GM23338 (cell line): ENCODE results near the gene SNTG2. TPM values are rescaled to one million over a fixed set of nuclear protein-coding genes. Genes with fewer than 3 reads are reported as not detected.

Experiments
- ATAC-seq: fragments of 200-7000 bp; cut with Tn5 transposase; 3 replicates; pipeline ENCODE4 v1.9.1; 2020
- DNase-seq: peaks from one replicate; pipeline ENCODE4 v3.0.0-alpha.2; 2015; ENCODE audit warnings: low spot score
- H2AFZ ChIP-seq: fragments of 200-600 bp; sonication (generic); 2 replicates; pipeline ENCODE4 v1.8.0; 2016; ENCODE audit warnings: antibody characterized with exemption, mild to moderate bottlenecking, moderate library complexity
- H3F3A ChIP-seq: fragments of 200-600 bp; sonication (generic); replicated peaks from 2 replicates; pipeline ENCODE4 v1.8.0; 2017; ENCODE audit warnings: antibody characterized with exemption, mixed run types, low read depth
- H3K27ac ChIP-seq: fragments of 200-600 bp; sonication (generic); 2 replicates; pipeline ENCODE4 v1.6.1; 2016; ENCODE audit warnings: low read depth
- H3K27me3 ChIP-seq: fragments of 200-600 bp; sonication (generic); 2 replicates; pipeline ENCODE4 v1.8.0; 2016; ENCODE audit warnings: mild to moderate bottlenecking, mixed run types, moderate library complexity; ENCODE audit not compliant: insufficient read depth
- H3K36me3 ChIP-seq: fragments of 200-600 bp; sonication (generic); 2 replicates; pipeline ENCODE4 v1.8.0; 2016; ENCODE audit warnings: mild to moderate bottlenecking; ENCODE audit not compliant: insufficient read depth
- H3K4me1 ChIP-seq: fragments of 200-600 bp; sonication (generic); 2 replicates; pipeline ENCODE4 v1.8.0; 2016; ENCODE audit warnings: mild to moderate bottlenecking, moderate library complexity; ENCODE audit not compliant: insufficient read depth
- H3K4me2 ChIP-seq: fragments of 200-600 bp; sonication (generic); 2 replicates; pipeline ENCODE4 v1.7.1; 2017; ENCODE audit warnings: mixed run types
- H3K4me3 ChIP-seq: fragments of 200-600 bp; sonication (generic); 2 replicates; pipeline ENCODE4 v1.6.1; 2016; ENCODE audit warnings: mixed run types
- H3K79me2 ChIP-seq: fragments of 200-600 bp; sonication (generic); replicated peaks from 2 replicates; pipeline ENCODE4 v1.8.0; 2017; ENCODE audit warnings: mild to moderate bottlenecking; ENCODE audit not compliant: insufficient read depth
- H3K9me2 ChIP-seq: fragments of 200-600 bp; sonication (generic); 2 replicates; pipeline ENCODE4 v1.8.0; 2017; ENCODE audit not compliant: insufficient read depth
- H4K20me1 ChIP-seq: fragments of 200-600 bp; sonication (generic); replicated peaks from 2 replicates; pipeline ENCODE4 v1.8.0; 2017; ENCODE audit warnings: mild to moderate bottlenecking; ENCODE audit not compliant: insufficient read depth
- H3K27ac Mint-ChIP-seq: 2 replicates; pipeline ENCODE4 v1.8.0; 2020; ENCODE audit warnings: inconsistent platforms, mild to moderate bottlenecking, moderate library complexity, mixed read lengths
- H3K27me3 Mint-ChIP-seq: 3 replicates; pipeline ENCODE4 v1.8.0; 2022; ENCODE audit warnings: low read depth, mild to moderate bottlenecking, moderate library complexity, mixed read lengths, inconsistent platforms; ENCODE audit not compliant: insufficient read depth, poor library complexity
- H3K36me3 Mint-ChIP-seq: 3 replicates; pipeline ENCODE4 v1.8.0; 2021; ENCODE audit warnings: low read depth, mild to moderate bottlenecking, inconsistent platforms, moderate library complexity, mixed read lengths
- H3K4me1 Mint-ChIP-seq: 3 replicates; pipeline ENCODE4 v1.8.0; 2020; ENCODE audit warnings: mild to moderate bottlenecking, inconsistent platforms, mixed read lengths
- H3K4me3 Mint-ChIP-seq: 3 replicates; pipeline ENCODE4 v1.8.0; 2021; ENCODE audit warnings: moderate library complexity, mild to moderate bottlenecking, inconsistent platforms, mixed read lengths
- H3K9me3 Mint-ChIP-seq: 3 replicates; pipeline ENCODE4 v1.8.0; 2020; ENCODE audit warnings: moderate library complexity, mild to moderate bottlenecking, inconsistent platforms, mixed read lengths
- EZH2 ChIP-seq: fragments of 200-600 bp; sonication (generic); IDR thresholded peaks from one replicate; pipeline ENCODE4 v1.8.0; 2017; ENCODE audit warnings: antibody characterized with exemption, mild to moderate bottlenecking, low read depth; ENCODE audit not compliant: unreplicated experiment
- EZH2phosphoT487 ChIP-seq: fragments of 200-600 bp; sonication (generic); IDR thresholded peaks from one replicate; pipeline ENCODE4 v1.8.1; 2018; ENCODE audit warnings: antibody characterized with exemption; ENCODE audit not compliant: unreplicated experiment
- JUNB ChIP-seq: IDR thresholded peaks from one replicate; pipeline ENCODE4 v1.6.1; 2016; ENCODE audit warnings: antibody characterized with exemption; ENCODE audit not compliant: unreplicated experiment
- NANOG ChIP-seq: IDR thresholded peaks from 2 replicates; pipeline ENCODE4 v1.6.1; 2016; ENCODE audit warnings: antibody characterized with exemption, borderline replicate concordance
- ZNF114 ChIP-seq: fragments of 250-450 bp; sonication (Bioruptor Pico); IDR thresholded peaks from 2 replicates; pipeline ENCODE4 v1.5.0; 2020; ENCODE audit warnings: mild to moderate bottlenecking, moderate library complexity
- ZNF331 ChIP-seq: fragments of 250-450 bp; sonication (Bioruptor Pico); IDR thresholded peaks from 2 replicates; pipeline ENCODE4 v1.5.0; 2020; ENCODE audit warnings: low read depth, mild to moderate bottlenecking, moderate library complexity
- polyA plus RNA-seq: library from polyadenylated mRNA; unstranded; fragments of >200 nt; fragmentation: Nextera tagmentation; extraction: Ambion mirVana; gene quantifications from 2 replicates; pipeline ENCODE4 v1.2.1, GENCODE V29; 2016
- total RNA-seq: library from RNA; depleted of rRNA; stranded (reverse); fragments of >200 nt; shearing (Covaris generic); gene quantifications from 2 replicates; pipeline ENCODE4 v1.2.3, GENCODE V29; 2014
- TF ChIP-seq, protein P1 (sequence below), 2 experiments: fragments of 200-600 bp in 1 of 2; sonication (generic) in 1 of 2; conservative IDR thresholded peaks; 2 replicates each; pipeline versions ENCODE4 v1.5.1 to v1.6.1; 2016 to 2017; ENCODE audit warnings: antibody characterized with exemption in 2 of 2, low read depth in 2 of 2, mild to moderate bottlenecking in 2 of 2, moderate library complexity in 1 of 2
- TF ChIP-seq, protein P2 (sequence below): IDR thresholded peaks from one replicate; pipeline ENCODE4 v1.6.1; 2018; ENCODE audit warnings: antibody characterized with exemption; ENCODE audit not compliant: unreplicated experiment
- TF ChIP-seq, protein P3 (sequence below): IDR thresholded peaks from 2 replicates; pipeline ENCODE4 v1.6.1; 2016; ENCODE audit warnings: antibody characterized with exemption

SNTG2 gene
- total and polyA plus RNA-seq, 2 experiments from 2014 or later, result 27.5 to 60.4 TPM

DNA sequence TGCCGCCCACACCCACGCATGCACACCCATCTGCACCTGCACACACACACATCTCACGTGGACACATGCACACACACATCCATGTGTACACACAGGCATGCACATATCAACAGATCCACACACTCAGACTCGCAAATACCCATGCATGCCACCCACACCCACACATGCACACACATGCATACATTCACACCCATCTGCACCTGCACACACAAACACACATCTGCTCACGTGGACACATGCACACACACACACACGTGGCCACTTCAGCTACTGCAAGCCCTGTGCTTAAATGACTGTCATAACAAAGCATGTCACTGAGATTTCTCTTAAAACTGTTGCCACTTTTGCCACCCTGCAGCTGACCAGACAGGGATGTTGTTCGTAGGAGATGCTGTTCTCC lies 186.6 kb downstream of the SNTG2 start:
- peaks cover 11% of the 10 kb centered on the region for H3K36me3 Mint-ChIP-seq
- Histone ChIP-seq H3K4me1 (no peaks in the 10 kb centered on the region), H3F3A (no peaks in the 10 kb centered on the region), H3K4me2 (no peak overlapping the region), H3K9me2 (no peaks in the 10 kb centered on the region), H2AFZ (no peak overlapping the region), H3K27me3 (no peaks in the 10 kb centered on the region), H4K20me1 (0 out of 2 replicates have a peak, but pooled peaks cover 13% of the 10 kb centered on the region), H3K79me2 (no peaks in the 10 kb centered on the region), H3K4me3 (no peak overlapping the region), H3K27ac (no peak overlapping the region), H3K36me3 (no peaks in the 10 kb centered on the region)
- peaks cover 12% of the 10 kb centered on the region for H3K27me3 Mint-ChIP-seq
- H3K27ac Mint-ChIP-seq, result no peak overlapping the region
- DNase-seq, result no peak
- TF ChIP-seq, protein P1, sequence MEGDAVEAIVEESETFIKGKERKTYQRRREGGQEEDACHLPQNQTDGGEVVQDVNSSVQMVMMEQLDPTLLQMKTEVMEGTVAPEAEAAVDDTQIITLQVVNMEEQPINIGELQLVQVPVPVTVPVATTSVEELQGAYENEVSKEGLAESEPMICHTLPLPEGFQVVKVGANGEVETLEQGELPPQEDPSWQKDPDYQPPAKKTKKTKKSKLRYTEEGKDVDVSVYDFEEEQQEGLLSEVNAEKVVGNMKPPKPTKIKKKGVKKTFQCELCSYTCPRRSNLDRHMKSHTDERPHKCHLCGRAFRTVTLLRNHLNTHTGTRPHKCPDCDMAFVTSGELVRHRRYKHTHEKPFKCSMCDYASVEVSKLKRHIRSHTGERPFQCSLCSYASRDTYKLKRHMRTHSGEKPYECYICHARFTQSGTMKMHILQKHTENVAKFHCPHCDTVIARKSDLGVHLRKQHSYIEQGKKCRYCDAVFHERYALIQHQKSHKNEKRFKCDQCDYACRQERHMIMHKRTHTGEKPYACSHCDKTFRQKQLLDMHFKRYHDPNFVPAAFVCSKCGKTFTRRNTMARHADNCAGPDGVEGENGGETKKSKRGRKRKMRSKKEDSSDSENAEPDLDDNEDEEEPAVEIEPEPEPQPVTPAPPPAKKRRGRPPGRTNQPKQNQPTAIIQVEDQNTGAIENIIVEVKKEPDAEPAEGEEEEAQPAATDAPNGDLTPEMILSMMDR (conservative IDR thresholded peaks at IDR 0.05; ENCODE audit: low read depth in 2 of 2), result no peak
- TF ChIP-seq, protein P2, sequence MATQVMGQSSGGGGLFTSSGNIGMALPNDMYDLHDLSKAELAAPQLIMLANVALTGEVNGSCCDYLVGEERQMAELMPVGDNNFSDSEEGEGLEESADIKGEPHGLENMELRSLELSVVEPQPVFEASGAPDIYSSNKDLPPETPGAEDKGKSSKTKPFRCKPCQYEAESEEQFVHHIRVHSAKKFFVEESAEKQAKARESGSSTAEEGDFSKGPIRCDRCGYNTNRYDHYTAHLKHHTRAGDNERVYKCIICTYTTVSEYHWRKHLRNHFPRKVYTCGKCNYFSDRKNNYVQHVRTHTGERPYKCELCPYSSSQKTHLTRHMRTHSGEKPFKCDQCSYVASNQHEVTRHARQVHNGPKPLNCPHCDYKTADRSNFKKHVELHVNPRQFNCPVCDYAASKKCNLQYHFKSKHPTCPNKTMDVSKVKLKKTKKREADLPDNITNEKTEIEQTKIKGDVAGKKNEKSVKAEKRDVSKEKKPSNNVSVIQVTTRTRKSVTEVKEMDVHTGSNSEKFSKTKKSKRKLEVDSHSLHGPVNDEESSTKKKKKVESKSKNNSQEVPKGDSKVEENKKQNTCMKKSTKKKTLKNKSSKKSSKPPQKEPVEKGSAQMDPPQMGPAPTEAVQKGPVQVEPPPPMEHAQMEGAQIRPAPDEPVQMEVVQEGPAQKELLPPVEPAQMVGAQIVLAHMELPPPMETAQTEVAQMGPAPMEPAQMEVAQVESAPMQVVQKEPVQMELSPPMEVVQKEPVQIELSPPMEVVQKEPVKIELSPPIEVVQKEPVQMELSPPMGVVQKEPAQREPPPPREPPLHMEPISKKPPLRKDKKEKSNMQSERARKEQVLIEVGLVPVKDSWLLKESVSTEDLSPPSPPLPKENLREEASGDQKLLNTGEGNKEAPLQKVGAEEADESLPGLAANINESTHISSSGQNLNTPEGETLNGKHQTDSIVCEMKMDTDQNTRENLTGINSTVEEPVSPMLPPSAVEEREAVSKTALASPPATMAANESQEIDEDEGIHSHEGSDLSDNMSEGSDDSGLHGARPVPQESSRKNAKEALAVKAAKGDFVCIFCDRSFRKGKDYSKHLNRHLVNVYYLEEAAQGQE, result no peak
- TF ChIP-seq JUNB (no peak), ZNF331 (CRISPR knock-in tag) (no peak), NANOG (no peak), EZH2 (no peak), EZH2phosphoT487 (no peak), ZNF114 (CRISPR knock-in tag) (no peak)
- TF ChIP-seq, protein P3, sequence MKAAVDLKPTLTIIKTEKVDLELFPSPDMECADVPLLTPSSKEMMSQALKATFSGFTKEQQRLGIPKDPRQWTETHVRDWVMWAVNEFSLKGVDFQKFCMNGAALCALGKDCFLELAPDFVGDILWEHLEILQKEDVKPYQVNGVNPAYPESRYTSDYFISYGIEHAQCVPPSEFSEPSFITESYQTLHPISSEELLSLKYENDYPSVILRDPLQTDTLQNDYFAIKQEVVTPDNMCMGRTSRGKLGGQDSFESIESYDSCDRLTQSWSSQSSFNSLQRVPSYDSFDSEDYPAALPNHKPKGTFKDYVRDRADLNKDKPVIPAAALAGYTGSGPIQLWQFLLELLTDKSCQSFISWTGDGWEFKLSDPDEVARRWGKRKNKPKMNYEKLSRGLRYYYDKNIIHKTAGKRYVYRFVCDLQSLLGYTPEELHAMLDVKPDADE, result no peak
- H3K9me3 Mint-ChIP-seq, result no peaks in the 10 kb centered on the region; the same call in 2 of the 3 replicates
- no peaks in the 10 kb centered on the region for H3K4me1 Mint-ChIP-seq
- ATAC-seq, result no peak
- no peak overlapping the region for H3K4me3 Mint-ChIP-seq
